Measurements from ENCODE around the gene CYP27B1.

DNA sequence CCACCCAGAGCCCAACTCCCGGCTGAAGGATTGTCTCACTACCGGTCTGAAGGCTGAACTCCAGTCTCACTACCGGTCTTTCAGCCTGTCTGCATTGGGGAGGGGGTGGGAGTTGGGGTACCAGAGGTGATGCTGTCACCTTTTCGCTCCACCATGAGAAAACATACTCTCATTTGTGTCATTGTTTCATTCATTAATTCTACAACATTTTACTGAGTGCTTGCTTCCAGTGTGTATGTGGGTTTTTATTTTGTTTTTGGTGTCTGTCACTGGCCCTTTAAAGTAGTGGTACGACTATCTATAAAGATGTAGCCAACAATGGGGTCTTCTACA lies 14.2 kb downstream of the CYP27B1 start:
- TF ChIP-seq POLR2A (IDR thresholded peaks at IDR 0.05) (no peak), POLR2AphosphoS5 (IDR thresholded peaks at IDR 0.05) (no peak)

All from suprapubic skin (tissue), 4 donors.